SU-DHL-6 (cell line): ENCODE data around the gene LDOC1.

ENCODE experiments used
- H2AFZ ChIP-seq: fragments of 200-600 bp; sonication (generic); 2 replicates; pipeline ENCODE4 v1.6.1; 2014; ENCODE audit warnings: low read depth, mild to moderate bottlenecking, moderate library complexity, mixed read lengths, antibody characterized with exemption, low read length; ENCODE audit not compliant: severe bottlenecking
- H3F3A ChIP-seq: fragments of 200-600 bp; shearing (Covaris generic); 2 replicates; pipeline ENCODE4 v1.6.0; 2016; ENCODE audit warnings: antibody characterized with exemption, mild to moderate bottlenecking; ENCODE audit not compliant: insufficient read depth
- H3K27ac ChIP-seq: fragments of 200-600 bp; sonication (generic); 2 replicates; pipeline ENCODE4 v1.5.1; 2016; ENCODE audit warnings: low read depth, mild to moderate bottlenecking, low read length, moderate library complexity, mixed read lengths
- H3K27me3 ChIP-seq: fragments of 200-600 bp; sonication (generic), shearing (Covaris generic); 2 replicates; pipeline ENCODE4 v1.6.0; 2014; ENCODE audit warnings: mild to moderate bottlenecking, low read length
- H3K36me3 ChIP-seq: fragments of 200-600 bp; sonication (generic); 2 replicates; pipeline ENCODE4 v1.6.1; 2014; ENCODE audit warnings: mild to moderate bottlenecking, low read length, mixed read lengths
- H3K4me2 ChIP-seq: fragments of 300-600, 200-600 bp; shearing (Covaris generic), sonication (generic); 2 replicates; pipeline ENCODE4 v1.6.0; 2014; ENCODE audit warnings: low read length, low read depth, mild to moderate bottlenecking; ENCODE audit not compliant: poor library complexity, severe bottlenecking
- H3K4me3 ChIP-seq: fragments of 200-600 bp; sonication (generic); 2 replicates; pipeline ENCODE4 v1.5.1; 2014; ENCODE audit warnings: antibody characterized with exemption, low read length, mild to moderate bottlenecking, mixed read lengths; ENCODE audit not compliant: insufficient read depth, poor library complexity, severe bottlenecking
- H3K79me2 ChIP-seq: fragments of 200-600 bp; sonication (generic); 2 replicates; pipeline ENCODE4 v1.6.1; 2014; ENCODE audit warnings: mild to moderate bottlenecking, low read length, moderate library complexity; ENCODE audit not compliant: insufficient read depth
- H3K9ac ChIP-seq: fragments of 200-600 bp; sonication (generic); 2 replicates; pipeline ENCODE4 v1.7.0; 2014; ENCODE audit warnings: mild to moderate bottlenecking, low read length
- H3K9me2 ChIP-seq: fragments of 200-600 bp; sonication (generic); replicated peaks from 2 replicates; pipeline ENCODE4 v1.6.1; 2014; ENCODE audit warnings: low read length; ENCODE audit not compliant: insufficient read depth
- H3K9me3 ChIP-seq: fragments of 200-600 bp; sonication (generic); 2 replicates; pipeline ENCODE4 v1.6.1; 2014; ENCODE audit warnings: low read length, mixed read lengths; ENCODE audit not compliant: insufficient read depth
- H4K20me1 ChIP-seq: fragments of 200-600 bp; sonication (generic); 2 replicates; pipeline ENCODE4 v1.6.1; 2014; ENCODE audit warnings: low read depth, mild to moderate bottlenecking, antibody characterized with exemption, low read length, moderate library complexity, mixed read lengths
- EZH2phosphoT487 ChIP-seq: fragments of 200-600 bp; sonication (generic), shearing (Covaris generic); conservative IDR thresholded peaks from 2 replicates; pipeline ENCODE4 v1.6.1; 2018; ENCODE audit warnings: mild to moderate bottlenecking, antibody characterized with exemption, low read length, moderate library complexity, mixed read lengths
- TF ChIP-seq, protein P1 (sequence below): fragments of 200-600 bp; sonication (generic); IDR thresholded peaks from one replicate; pipeline ENCODE4 v1.5.1; 2017; ENCODE audit warnings: antibody characterized with exemption, mild to moderate bottlenecking, low read length, moderate library complexity; ENCODE audit not compliant: insufficient read depth, poor library complexity, severe bottlenecking

LDOC1 gene

DNA sequence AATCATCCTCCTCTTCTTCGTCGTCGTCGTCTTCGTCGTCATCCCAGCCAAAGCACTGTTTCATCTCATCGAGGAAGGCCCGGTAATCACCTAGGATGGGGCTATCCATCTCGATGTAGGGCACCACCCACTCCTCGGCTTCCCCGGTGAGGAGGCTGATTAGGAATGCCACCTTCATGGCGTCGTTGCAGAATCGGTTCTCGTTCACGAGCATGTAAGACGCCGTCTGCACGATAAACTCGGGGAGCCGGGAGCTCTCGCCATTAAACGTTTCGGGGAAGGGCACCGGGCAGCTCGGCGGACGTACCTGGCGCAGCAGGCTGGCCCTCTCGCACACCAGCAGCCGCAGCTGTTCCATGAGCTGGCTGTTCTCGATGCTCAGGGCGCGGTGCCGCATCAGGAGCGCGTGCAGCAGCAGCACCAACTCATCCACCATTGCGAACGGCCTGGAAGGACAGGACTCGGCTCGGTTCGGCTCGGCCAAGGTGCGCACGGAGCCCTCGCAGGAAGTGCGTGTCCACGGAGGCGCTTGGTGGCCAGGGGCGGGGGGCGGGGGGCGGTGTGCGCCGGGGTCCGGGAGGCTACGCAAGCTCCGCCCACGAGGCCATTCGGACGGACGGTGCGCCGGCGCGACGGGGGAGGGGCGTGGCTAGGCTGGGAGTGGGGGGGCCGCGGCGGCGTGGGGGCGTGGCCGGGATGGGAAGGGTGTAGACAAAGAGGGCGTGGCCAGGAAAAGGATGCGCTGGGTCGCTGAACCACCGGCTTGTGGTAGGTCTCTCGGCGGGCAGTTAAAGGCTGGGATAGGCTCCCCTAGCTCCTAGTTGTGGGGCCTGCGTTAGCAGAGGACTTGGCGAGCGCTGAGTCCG lies at the start of gene LDOC1:
TSS of gene LDOC1 (minus strand) at position 544 of the 866 bp plus-strand sequence. CDS start at position 436, 108 bp downstream.
- Histone ChIP-seq H3K4me2 (no peak within 1 kb of the TSS), H3K9me2 (no peaks in the 10 kb centered on the region), H4K20me1 (no peaks in the 10 kb centered on the region), H3K9me3 (no peaks in the 10 kb centered on the region), H3K27me3 (no peaks in the 10 kb centered on the region), H3K9ac (no peak within 1 kb of the TSS), H2AFZ (no peak within 1 kb of the TSS), H3K79me2 (no peaks in the 10 kb centered on the region), H3K27ac (no peak within 1 kb of the TSS), H3F3A (no peaks in the 10 kb centered on the region), H3K36me3 (no peaks in the 10 kb centered on the region), H3K4me3 (no peak within 1 kb of the TSS)
- TF ChIP-seq, protein P1, sequence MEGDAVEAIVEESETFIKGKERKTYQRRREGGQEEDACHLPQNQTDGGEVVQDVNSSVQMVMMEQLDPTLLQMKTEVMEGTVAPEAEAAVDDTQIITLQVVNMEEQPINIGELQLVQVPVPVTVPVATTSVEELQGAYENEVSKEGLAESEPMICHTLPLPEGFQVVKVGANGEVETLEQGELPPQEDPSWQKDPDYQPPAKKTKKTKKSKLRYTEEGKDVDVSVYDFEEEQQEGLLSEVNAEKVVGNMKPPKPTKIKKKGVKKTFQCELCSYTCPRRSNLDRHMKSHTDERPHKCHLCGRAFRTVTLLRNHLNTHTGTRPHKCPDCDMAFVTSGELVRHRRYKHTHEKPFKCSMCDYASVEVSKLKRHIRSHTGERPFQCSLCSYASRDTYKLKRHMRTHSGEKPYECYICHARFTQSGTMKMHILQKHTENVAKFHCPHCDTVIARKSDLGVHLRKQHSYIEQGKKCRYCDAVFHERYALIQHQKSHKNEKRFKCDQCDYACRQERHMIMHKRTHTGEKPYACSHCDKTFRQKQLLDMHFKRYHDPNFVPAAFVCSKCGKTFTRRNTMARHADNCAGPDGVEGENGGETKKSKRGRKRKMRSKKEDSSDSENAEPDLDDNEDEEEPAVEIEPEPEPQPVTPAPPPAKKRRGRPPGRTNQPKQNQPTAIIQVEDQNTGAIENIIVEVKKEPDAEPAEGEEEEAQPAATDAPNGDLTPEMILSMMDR, result no peak
- no peak for TF ChIP-seq EZH2phosphoT487

DNA sequence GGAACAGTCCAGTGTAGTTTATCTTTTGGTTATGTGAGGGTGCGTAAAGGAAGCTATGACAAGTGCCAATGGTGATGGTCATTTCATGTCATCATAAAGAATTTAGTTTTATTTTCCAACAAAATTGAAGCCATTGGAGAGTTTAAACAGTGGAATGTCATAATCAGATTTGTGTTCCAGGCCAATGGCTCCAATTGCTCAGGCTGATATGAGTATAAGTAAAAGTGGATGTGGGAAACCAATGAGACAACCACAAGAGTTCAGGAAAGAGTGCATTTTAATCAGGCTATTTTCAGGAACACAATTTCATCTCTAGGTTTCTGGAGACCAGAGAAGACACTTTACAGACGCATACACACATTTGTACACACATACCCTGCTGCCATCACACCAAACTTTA lies 44.7 kb upstream of the LDOC1 start:
- H3K9me3 ChIP-seq, result no peaks in the 10 kb centered on the region
- no peak overlapping the region for H3K4me3 ChIP-seq
- H3K9me2 ChIP-seq, result no peaks in the 10 kb centered on the region
- H4K20me1 ChIP-seq, result no peaks in the 10 kb centered on the region
- TF ChIP-seq, protein P1, result no peak
- TF ChIP-seq EZH2phosphoT487, result no peak
- no peak overlapping the region for H2AFZ ChIP-seq
- H3K27me3 ChIP-seq, result no peaks in the 10 kb centered on the region
- H3K79me2 ChIP-seq, result no peaks in the 10 kb centered on the region
- no peaks in the 10 kb centered on the region for H3K36me3 ChIP-seq
- no peak overlapping the region for H3K4me2 ChIP-seq
- no peaks in the 10 kb centered on the region for H3F3A ChIP-seq
- no peak overlapping the region for H3K9ac ChIP-seq
- no peak overlapping the region for H3K27ac ChIP-seq

DNA sequence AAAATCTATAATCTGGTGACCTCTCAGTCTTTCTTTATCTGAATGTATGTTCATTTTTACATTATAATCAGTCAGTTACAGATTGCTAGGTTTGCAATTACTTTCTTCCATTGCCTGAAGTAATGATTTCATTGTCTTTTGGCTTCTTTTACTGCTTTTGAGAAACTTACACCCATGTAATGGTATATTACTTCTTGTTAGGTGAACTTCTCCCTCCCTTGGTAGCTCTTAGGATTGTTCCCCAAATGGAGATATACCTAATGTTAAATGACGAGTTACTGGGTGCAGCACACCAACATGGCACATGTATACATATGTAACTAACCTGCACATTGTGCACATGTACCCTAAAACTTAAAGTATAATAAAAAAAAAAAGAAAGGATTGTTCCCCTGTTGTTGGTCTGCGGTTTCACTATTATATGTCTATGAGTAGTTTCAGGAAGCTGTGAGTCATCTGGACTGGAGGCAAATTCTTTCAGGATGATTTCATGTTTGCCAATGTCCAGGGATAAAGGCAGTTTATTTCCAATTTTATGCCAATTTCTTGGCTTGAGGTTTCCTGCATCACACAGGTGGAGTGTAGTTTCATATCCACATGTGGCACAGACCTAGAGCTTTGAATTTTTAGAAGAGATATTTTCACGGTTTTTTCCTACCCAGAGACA lies 43.5 kb upstream of the LDOC1 start:
- H2AFZ ChIP-seq, result no peak overlapping the region
- TF ChIP-seq, protein P1, result no peak
- no peak for TF ChIP-seq EZH2phosphoT487
- H3K79me2 ChIP-seq, result no peaks in the 10 kb centered on the region
- no peak overlapping the region for H3K27ac ChIP-seq
- H3K4me3 ChIP-seq, result no peak overlapping the region
- no peaks in the 10 kb centered on the region for H3K9me2 ChIP-seq
- H3K4me2 ChIP-seq, result no peak overlapping the region
- no peak overlapping the region for H3K9ac ChIP-seq
- no peaks in the 10 kb centered on the region for H3K27me3 ChIP-seq
- H3K36me3 ChIP-seq, result no peaks in the 10 kb centered on the region
- no peaks in the 10 kb centered on the region for H3K9me3 ChIP-seq
- no peaks in the 10 kb centered on the region for H3F3A ChIP-seq
- H4K20me1 ChIP-seq, result no peaks in the 10 kb centered on the region
